HG03025 (cell line): Measurements from ENCODE around the gene PACS2.

Experiments
- ATAC-seq: cut with Tn5 transposase; IDR thresholded peaks from one replicate; pipeline ENCODE4 v1.9.1; 2021; ENCODE audit warnings: mild to moderate bottlenecking, moderate library complexity; ENCODE audit not compliant: unreplicated experiment, low FRiP score

The PACS2 gene

GRCh38 chr14:105365681-105366080, 51.1 kb downstream of the PACS2 start:
- ATAC-seq = no peak

- ATAC-seq = no peak
Observed at GRCh38 chr14:105366386-105367074, 52.0 kb downstream of the PACS2 start.

GRCh38 chr14:105367116-105368031, 52.8 kb downstream of the PACS2 start:
- no peak for ATAC-seq

GRCh38 chr14:105368032-105368417, 53.5 kb downstream of the PACS2 start:
- ATAC-seq = no peak

- no peak for ATAC-seq
Observed at GRCh38 chr14:105368426-105368825, 53.9 kb downstream of the PACS2 start.

GRCh38 chr14:105368910-105369652, 54.5 kb downstream of the PACS2 start:
- no peak for ATAC-seq

GRCh38 chr14:105369653-105370040, 55.1 kb downstream of the PACS2 start:
- ATAC-seq = no peak

- no peak for ATAC-seq
Observed at GRCh38 chr14:105374389-105374788, 59.8 kb downstream of the PACS2 start.

- ATAC-seq = no peak
Observed at GRCh38 chr14:105375635-105376057, 61.1 kb downstream of the PACS2 start.

GRCh38 chr14:105376521-105377440, 62.2 kb downstream of the PACS2 start:
- ATAC-seq = no peak

- ATAC-seq = no peak
Observed at GRCh38 chr14:105377555-105378182, 63.1 kb downstream of the PACS2 start.

- no peak for ATAC-seq
Observed at GRCh38 chr14:105378199-105378598, 63.7 kb downstream of the PACS2 start.

GRCh38 chr14:105378873-105379685, 64.5 kb downstream of the PACS2 start:
- ATAC-seq = no peak

GRCh38 chr14:105379946-105380345, 65.4 kb downstream of the PACS2 start:
- ATAC-seq = no peak

- no peak for ATAC-seq
Observed at GRCh38 chr14:105380756-105381155, 66.2 kb downstream of the PACS2 start.

GRCh38 chr14:105381446-105382342, 67.1 kb downstream of the PACS2 start:
- ATAC-seq = no peak

GRCh38 chr14:105382343-105383082, 68.0 kb downstream of the PACS2 start:
- no peak for ATAC-seq
